ENCODE data around the gene CRTC1.

DNA sequence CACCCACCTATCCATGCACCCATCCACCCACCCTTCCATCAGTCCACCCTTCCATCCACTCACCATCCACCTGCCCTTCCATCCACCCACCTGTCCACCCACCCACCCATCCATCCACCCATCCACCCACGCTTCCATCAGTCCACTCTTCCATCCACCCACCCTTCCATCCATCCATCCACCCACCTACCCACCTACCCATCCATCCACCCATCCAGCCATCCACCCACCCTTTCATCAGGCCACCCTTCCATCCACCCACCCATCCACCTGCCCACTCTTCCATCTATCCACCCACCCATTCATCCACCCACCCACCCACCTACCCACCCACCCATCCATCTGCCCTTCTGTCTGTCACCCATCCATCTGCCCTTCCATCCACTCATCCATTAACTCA lies 29.6 kb upstream of the CRTC1 start:
- TF ChIP-seq EZH2phosphoT487 (IDR thresholded peaks at IDR 0.05; ENCODE audit: borderline replicate concordance, low read length): no peak
- TF ChIP-seq, protein P1, sequence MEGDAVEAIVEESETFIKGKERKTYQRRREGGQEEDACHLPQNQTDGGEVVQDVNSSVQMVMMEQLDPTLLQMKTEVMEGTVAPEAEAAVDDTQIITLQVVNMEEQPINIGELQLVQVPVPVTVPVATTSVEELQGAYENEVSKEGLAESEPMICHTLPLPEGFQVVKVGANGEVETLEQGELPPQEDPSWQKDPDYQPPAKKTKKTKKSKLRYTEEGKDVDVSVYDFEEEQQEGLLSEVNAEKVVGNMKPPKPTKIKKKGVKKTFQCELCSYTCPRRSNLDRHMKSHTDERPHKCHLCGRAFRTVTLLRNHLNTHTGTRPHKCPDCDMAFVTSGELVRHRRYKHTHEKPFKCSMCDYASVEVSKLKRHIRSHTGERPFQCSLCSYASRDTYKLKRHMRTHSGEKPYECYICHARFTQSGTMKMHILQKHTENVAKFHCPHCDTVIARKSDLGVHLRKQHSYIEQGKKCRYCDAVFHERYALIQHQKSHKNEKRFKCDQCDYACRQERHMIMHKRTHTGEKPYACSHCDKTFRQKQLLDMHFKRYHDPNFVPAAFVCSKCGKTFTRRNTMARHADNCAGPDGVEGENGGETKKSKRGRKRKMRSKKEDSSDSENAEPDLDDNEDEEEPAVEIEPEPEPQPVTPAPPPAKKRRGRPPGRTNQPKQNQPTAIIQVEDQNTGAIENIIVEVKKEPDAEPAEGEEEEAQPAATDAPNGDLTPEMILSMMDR (IDR thresholded peaks at IDR 0.05; ENCODE audit: low read depth, low read length, poor library complexity, severe bottlenecking): no peak

Data from DOHH2 (cell line).